ENCODE measurements around the gene IL1RN. TPM values are rescaled to one million over a fixed set of nuclear protein-coding genes. Genes with fewer than 3 reads are reported as not detected.

The IL1RN gene
- total and polyA plus RNA-seq, 2 of the 13 experiments (the other 11 are each of a cell fraction or from before 2014, with no cell fraction given): 21.2 to 101 TPM

DNA sequence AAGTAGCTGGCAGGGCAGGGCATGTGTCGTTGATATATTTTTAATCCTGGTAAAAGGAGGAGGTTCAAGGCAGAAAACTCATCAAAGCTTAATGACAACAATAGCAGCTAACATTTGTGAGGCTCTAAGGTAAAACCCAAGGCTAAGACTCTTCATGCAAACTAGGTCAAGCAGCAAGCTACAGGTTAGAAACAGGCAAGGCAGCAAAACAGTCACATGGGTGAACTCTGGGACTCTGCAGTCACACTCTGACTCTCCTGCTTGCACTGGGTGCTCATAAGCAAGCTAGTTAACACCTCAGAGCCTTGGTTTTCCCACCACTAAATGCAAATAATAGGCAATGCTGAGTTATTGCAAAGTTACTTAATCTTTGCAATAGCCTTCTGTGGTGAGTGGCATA is 7.9 kb downstream of the IL1RN start:
- BruUV-seq (replicated peaks): no TSS peak
- ChIA-PET POLR2A (interaction anchor here (1.2 to 5.7 kb wide), 7 partner anchors 8 to 64 kb away, joined by 3 to 63 read pairs (median 5); partner anchors contain the start of gene IL1RN), CTCF (ENCODE audit: low intra/inter-chr PET ratio, low total read pairs) (interaction anchor here (5.4 kb wide), 1 partner anchor 55 kb away, joined by 35 read pairs; no protein-coding TSS in a partner anchor)
- Histone ChIP-seq H2AFZ (ENCODE audit: low read length) (no peak overlapping the region), H3K36me3 (replicated peaks in 1 of 2; ENCODE audit: control insufficient read depth in 1 of 2, insufficient read depth in 2 of 2, low read length in 2 of 2) (peaks cover 12 to 21% of the 10 kb centered on the region in 2 experiments; a peak in 4 of 5 replicates), H3K4me3 (replicated peaks in 1 of 3; ENCODE audit: insufficient read depth in 1 of 3, low read depth in 2 of 3, low read length in 3 of 3) (no peak overlapping the region), H3K79me2 (ENCODE audit: insufficient read depth, low read length) (no peaks in the 10 kb centered on the region), H3K9me3 (ENCODE audit: low read length) (no peaks in the 10 kb centered on the region), H3K27ac (ENCODE audit: extremely low read length, insufficient read depth, low read length) (no peak overlapping the region), H3K4me1 (ENCODE audit: insufficient read depth, low read length) (peaks cover 57% of the 10 kb centered on the region), H3K9ac (ENCODE audit: insufficient read depth, low read depth, low read length) (no peak overlapping the region), H3K27me3 (ENCODE audit: control insufficient read depth in 1 of 2, insufficient read depth in 2 of 2, low read length in 2 of 2) (no peaks in the 10 kb centered on the region), H4K20me1 (ENCODE audit: insufficient read depth, low read length) (no peaks in the 10 kb centered on the region), H3K4me2 (ENCODE audit: low read depth, low read length) (no peak overlapping the region)
- TF ChIP-seq HNF4G (IDR thresholded peaks at IDR 0.05; ENCODE audit: borderline replicate concordance, low read depth, low read length): no peak
- TF ChIP-seq HNF4G (CRISPR knock-in tag; IDR thresholded peaks at IDR 0.05; ENCODE audit: borderline replicate concordance, low read depth): no peak
- TF ChIP-seq ZNF776 (CRISPR knock-in tag; IDR thresholded peaks at IDR 0.05): no peak
- no peak for TF ChIP-seq PLRG1 (conservative IDR thresholded peaks at IDR 0.05)
- TF ChIP-seq ZSCAN12 (CRISPR knock-in tag; IDR thresholded peaks at IDR 0.05): no peak
- no peak for TF ChIP-seq NCOA2 (CRISPR knock-in tag; IDR thresholded peaks at IDR 0.05)
- TF ChIP-seq, protein P1, sequence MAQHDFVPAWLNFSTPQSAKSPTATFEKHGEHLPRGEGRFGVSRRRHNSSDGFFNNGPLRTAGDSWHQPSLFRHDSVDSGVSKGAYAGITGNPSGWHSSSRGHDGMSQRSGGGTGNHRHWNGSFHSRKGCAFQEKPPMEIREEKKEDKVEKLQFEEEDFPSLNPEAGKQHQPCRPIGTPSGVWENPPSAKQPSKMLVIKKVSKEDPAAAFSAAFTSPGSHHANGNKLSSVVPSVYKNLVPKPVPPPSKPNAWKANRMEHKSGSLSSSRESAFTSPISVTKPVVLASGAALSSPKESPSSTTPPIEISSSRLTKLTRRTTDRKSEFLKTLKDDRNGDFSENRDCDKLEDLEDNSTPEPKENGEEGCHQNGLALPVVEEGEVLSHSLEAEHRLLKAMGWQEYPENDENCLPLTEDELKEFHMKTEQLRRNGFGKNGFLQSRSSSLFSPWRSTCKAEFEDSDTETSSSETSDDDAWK (CRISPR knock-in tag; IDR thresholded peaks at IDR 0.05): no peak
- no peak for TF ChIP-seq PCBP2 (optimal IDR thresholded peaks at IDR 0.05; ENCODE audit: low read depth, low read length, poor library complexity, severe bottlenecking)
- no peak for TF ChIP-seq MAF1 (CRISPR knock-in tag; IDR thresholded peaks at IDR 0.05; ENCODE audit: borderline replicate concordance)
- TF ChIP-seq PCBP1 (IDR thresholded peaks at IDR 0.05; ENCODE audit: borderline replicate concordance, low read depth, low read length): no peak
- TF ChIP-seq CBX1 (IDR thresholded peaks at IDR 0.05; ENCODE audit: low read depth): no peak
- TF ChIP-seq FLYWCH1 (CRISPR knock-in tag; IDR thresholded peaks at IDR 0.05): no peak
- no peak for DNase-seq (ENCODE audit: low spot score)
- no peak for FAIRE-seq
- no peak for ATAC-seq
- in situ Hi-C loops (cut with HindIII; ENCODE audit: extremely low pct_ligation_motif_present, low pct_unique_long_range_greater_than_20kb): loop anchor here (5.0 kb wide), 3 partner anchors 53 to 237 kb away; no protein-coding TSS in a partner anchor
- 54% methylated on average over 1 of the region's 1 CpG for WGBS (ENCODE audit: low lambda C conversion rate)
- intact Hi-C loops (cut with micrococcal nuclease; ENCODE audit: unreplicated experiment): no loop called here
